PC-9 (cell line): Measurements from ENCODE around the gene MFAP3. TPM values are rescaled to one million over a fixed set of nuclear protein-coding genes. Genes with fewer than 3 reads are reported as not detected.

ENCODE experiments used
- BruUV-seq: library from RNA; stranded (reverse); fragments of 400-500 nt; replicated peaks from 2 replicates; lab custom pipeline; 2021; lab: Mats Ljungman, UMichigan
- CTCF ChIA-PET: fragments of 300-600 bp; sonication (Branson Sonifier 250); formaldehyde crosslinking; loops from one replicate; lab custom pipeline; 2022; ENCODE audit warnings: antibody characterized with exemption; lab: Charles Lee
- POLR2A ChIA-PET: fragments of 300-600 bp; sonication (Branson Sonifier 250); formaldehyde crosslinking; loops from one replicate; lab custom pipeline; 2022; ENCODE audit warnings: antibody characterized with exemption; ENCODE audit not compliant: unreplicated experiment; lab: Charles Lee
- DNase-seq, 2 experiments: peaks; one replicate each; pipeline versions ENCODE4 v3.0.0 to v3.0.0-alpha.2; 2015 to 2022; ENCODE audit warnings: mixed read lengths in 1 of 2
- H2AFZ ChIP-seq: fragments of 200-600 bp; sonication (generic); 2 replicates; pipeline ENCODE4 v1.8.1; 2017; ENCODE audit warnings: antibody characterized with exemption
- H3F3A ChIP-seq: fragments of 200-600 bp; sonication (generic); 2 replicates; pipeline ENCODE4 v1.8.1; 2017; ENCODE audit warnings: antibody characterized with exemption, mild to moderate bottlenecking, low read depth; ENCODE audit not compliant: insufficient read depth
- H3K27ac ChIP-seq: fragments of 200-600 bp; sonication (generic); 2 replicates; pipeline ENCODE4 v1.6.1; 2016; ENCODE audit warnings: mixed run types
- H3K27me3 ChIP-seq: fragments of 200-600 bp; sonication (generic); 2 replicates; pipeline ENCODE4 v1.6.1; 2016; ENCODE audit warnings: low read depth, mixed run types; ENCODE audit not compliant: insufficient read depth
- H3K36me3 ChIP-seq: fragments of 200-600 bp; sonication (generic); 2 replicates; pipeline ENCODE4 v1.6.1; 2016; ENCODE audit warnings: low read depth, mixed run types
- H3K4me1 ChIP-seq: fragments of 200-600 bp; sonication (generic); replicated peaks from 2 replicates; pipeline ENCODE4 v1.6.1; 2016; ENCODE audit warnings: mixed run types; ENCODE audit not compliant: insufficient read depth
- H3K4me2 ChIP-seq: fragments of 200-600 bp; sonication (generic); 2 replicates; pipeline ENCODE4 v1.6.1; 2017; ENCODE audit warnings: mixed run types
- H3K4me3 ChIP-seq: fragments of 200-600 bp; sonication (generic); 2 replicates; pipeline ENCODE4 v1.6.1; 2016; ENCODE audit warnings: mixed run types
- H3K79me2 ChIP-seq: fragments of 200-600 bp; sonication (generic); 2 replicates; pipeline ENCODE4 v1.6.1; 2017; ENCODE audit warnings: low read depth, mixed run types
- H3K9me2 ChIP-seq: fragments of 200-600 bp; sonication (generic); 2 replicates; pipeline ENCODE4 v1.8.1; 2017; ENCODE audit warnings: mild to moderate bottlenecking; ENCODE audit not compliant: insufficient read depth
- H3K9me3 ChIP-seq: fragments of 200-600 bp; sonication (generic); 2 replicates; pipeline ENCODE4 v1.8.1; 2016; ENCODE audit warnings: low read depth; ENCODE audit not compliant: insufficient read depth
- H4K20me1 ChIP-seq: fragments of 200-600 bp; sonication (generic); 2 replicates; pipeline ENCODE4 v1.8.1; 2017; ENCODE audit not compliant: insufficient read depth
- EZH2 ChIP-seq: fragments of 200-600 bp; sonication (generic); IDR thresholded peaks from 2 replicates; pipeline ENCODE4 v1.8.0; 2017; ENCODE audit warnings: antibody characterized with exemption, low read depth
- intact Hi-C: fragments of 100-400 bp; cut with micrococcal nuclease; formaldehyde crosslinking; loops from one replicate; pipeline ENCODE4 v1.10.0; 2022; ENCODE audit not compliant: unreplicated experiment
- total RNA-seq: library from RNA; stranded (reverse); gene quantifications from 2 replicates; pipeline ENCODE4 v1.2.3, GENCODE V29; 2021
- TF ChIP-seq, protein P1 (sequence below): fragments of 200-600 bp; sonication (generic); conservative IDR thresholded peaks from 2 replicates; pipeline ENCODE4 v1.6.1; 2017; ENCODE audit warnings: mixed run types, antibody characterized with exemption, mild to moderate bottlenecking, moderate library complexity

Gene MFAP3
- total RNA-seq, 1 experiment from 2014 or later, result 29.3 TPM

DNA sequence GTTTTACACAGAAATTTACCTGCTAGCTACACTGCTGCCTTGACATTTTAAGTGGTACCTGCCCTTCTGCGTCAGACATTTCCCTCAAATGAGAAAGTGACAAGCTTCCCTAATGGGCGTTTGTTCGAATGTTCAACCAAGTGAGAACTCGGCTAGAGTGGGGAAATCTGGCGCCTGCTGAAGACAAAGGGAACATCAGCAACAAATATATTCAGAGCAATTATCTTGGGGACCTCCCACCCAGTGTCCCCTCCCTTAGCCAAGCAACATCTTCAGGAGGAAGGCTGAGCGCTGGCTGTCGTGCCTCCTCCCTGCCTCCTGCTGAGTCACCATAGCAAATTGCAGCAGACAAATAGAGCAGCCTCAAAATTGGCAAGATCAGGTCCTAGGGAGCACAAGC lies 57.1 kb downstream of the MFAP3 start:
- Histone ChIP-seq H3K9me2 (no peaks in the 10 kb centered on the region), H3K4me2 (no peak overlapping the region), H3K79me2 (no peaks in the 10 kb centered on the region), H3K4me1 (peaks cover 24% of the 10 kb centered on the region), H3F3A (0 out of 2 replicates have a peak, but pooled peaks cover 9% of the 10 kb centered on the region), H3K9me3 (no peaks in the 10 kb centered on the region), H3K27ac (no peak overlapping the region), H3K4me3 (no peak overlapping the region), H3K36me3 (no peaks in the 10 kb centered on the region), H2AFZ (no peak overlapping the region), H4K20me1 (no peaks in the 10 kb centered on the region), H3K27me3 (no peaks in the 10 kb centered on the region)
- CTCF ChIA-PET, result no interaction called here
- intact Hi-C loops, result no loop called here
- DNase-seq, result no peak
- no TSS peak for BruUV-seq
- no peak for TF ChIP-seq EZH2
- TF ChIP-seq, protein P1, sequence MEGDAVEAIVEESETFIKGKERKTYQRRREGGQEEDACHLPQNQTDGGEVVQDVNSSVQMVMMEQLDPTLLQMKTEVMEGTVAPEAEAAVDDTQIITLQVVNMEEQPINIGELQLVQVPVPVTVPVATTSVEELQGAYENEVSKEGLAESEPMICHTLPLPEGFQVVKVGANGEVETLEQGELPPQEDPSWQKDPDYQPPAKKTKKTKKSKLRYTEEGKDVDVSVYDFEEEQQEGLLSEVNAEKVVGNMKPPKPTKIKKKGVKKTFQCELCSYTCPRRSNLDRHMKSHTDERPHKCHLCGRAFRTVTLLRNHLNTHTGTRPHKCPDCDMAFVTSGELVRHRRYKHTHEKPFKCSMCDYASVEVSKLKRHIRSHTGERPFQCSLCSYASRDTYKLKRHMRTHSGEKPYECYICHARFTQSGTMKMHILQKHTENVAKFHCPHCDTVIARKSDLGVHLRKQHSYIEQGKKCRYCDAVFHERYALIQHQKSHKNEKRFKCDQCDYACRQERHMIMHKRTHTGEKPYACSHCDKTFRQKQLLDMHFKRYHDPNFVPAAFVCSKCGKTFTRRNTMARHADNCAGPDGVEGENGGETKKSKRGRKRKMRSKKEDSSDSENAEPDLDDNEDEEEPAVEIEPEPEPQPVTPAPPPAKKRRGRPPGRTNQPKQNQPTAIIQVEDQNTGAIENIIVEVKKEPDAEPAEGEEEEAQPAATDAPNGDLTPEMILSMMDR, result no peak
- POLR2A ChIA-PET, result interaction anchor here (0.6 kb wide), 1 partner anchor 57 kb away, joined by 4 read pairs; the partner anchor contains the start of genes FAM114A2 and MFAP3

DNA sequence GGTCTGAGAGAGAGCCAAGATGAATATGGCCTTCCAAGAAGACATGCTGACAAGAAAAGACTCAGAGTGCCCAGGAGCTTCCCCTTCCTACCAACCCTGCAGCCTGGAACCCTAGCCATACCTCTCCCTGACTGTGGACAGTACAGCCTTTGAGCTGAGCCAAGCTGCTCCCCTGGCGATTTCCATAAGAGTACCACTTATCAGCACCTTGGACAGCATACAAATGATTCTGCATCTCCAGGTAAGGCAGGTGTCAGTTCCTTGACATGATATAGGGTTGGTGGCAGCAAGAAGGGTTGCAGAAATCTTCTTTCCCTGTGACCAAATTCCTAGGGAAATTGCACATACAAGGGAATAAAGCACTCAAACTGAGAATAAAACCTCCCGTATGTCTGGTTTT lies 58.3 kb downstream of the MFAP3 start:
- Histone ChIP-seq H2AFZ (no peak overlapping the region), H4K20me1 (no peaks in the 10 kb centered on the region), H3K79me2 (no peaks in the 10 kb centered on the region), H3K9me3 (no peaks in the 10 kb centered on the region), H3K27me3 (no peaks in the 10 kb centered on the region), H3K36me3 (no peaks in the 10 kb centered on the region), H3K27ac (no peak overlapping the region), H3K9me2 (no peaks in the 10 kb centered on the region), H3K4me1 (peaks cover 13% of the 10 kb centered on the region), H3K4me3 (no peak overlapping the region), H3K4me2 (no peak overlapping the region), H3F3A (0 out of 2 replicates have a peak, but pooled peaks cover 9% of the 10 kb centered on the region)
- ChIA-PET CTCF (interaction anchor here (0.6 kb wide), 1 partner anchor 23 kb away, joined by 6 read pairs; no protein-coding TSS in a partner anchor), POLR2A (interaction anchor here (0.7 kb wide), 1 partner anchor 97 kb away, joined by 9 read pairs; no protein-coding TSS in a partner anchor)
- intact Hi-C loops, result no loop called here
- TF ChIP-seq EZH2, result no peak
- TF ChIP-seq, protein P1, result no peak
- BruUV-seq, result no TSS peak
- no peak for DNase-seq

DNA sequence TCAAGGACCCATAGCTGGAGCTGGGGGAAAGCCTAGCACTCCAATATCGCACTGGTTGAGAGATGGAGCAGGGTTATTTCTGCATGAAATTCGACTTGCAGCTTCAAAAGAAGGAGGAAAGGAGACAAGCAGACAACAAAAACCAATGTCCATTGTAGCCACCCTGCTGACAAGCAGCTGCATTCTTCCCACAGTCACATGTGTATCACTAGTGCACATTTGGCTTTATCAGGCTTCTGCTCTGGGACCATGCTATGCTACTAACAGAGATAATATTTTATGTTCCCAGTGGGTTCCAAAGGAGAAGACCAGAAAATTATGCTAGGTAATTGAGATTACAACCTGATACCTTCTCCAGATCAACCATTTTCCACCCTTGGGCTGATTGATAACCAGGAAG lies 59.7 kb downstream of the MFAP3 start:
- no peaks in the 10 kb centered on the region for H3K4me1 ChIP-seq
- TF ChIP-seq, protein P1, result no peak
- no peak for TF ChIP-seq EZH2
- no peak overlapping the region for H2AFZ ChIP-seq
- no peaks in the 10 kb centered on the region for H3K9me2 ChIP-seq
- POLR2A ChIA-PET, result no interaction called here
- no peak overlapping the region for H3K27ac ChIP-seq
- no peaks in the 10 kb centered on the region for H4K20me1 ChIP-seq
- CTCF ChIA-PET, result no interaction called here
- H3F3A ChIP-seq, result no peaks in the 10 kb centered on the region
- no peaks in the 10 kb centered on the region for H3K79me2 ChIP-seq
- H3K36me3 ChIP-seq, result no peaks in the 10 kb centered on the region
- intact Hi-C loops, result no loop called here
- no peak overlapping the region for H3K4me3 ChIP-seq
- H3K9me3 ChIP-seq, result no peaks in the 10 kb centered on the region
- no peaks in the 10 kb centered on the region for H3K27me3 ChIP-seq
- no peak overlapping the region for H3K4me2 ChIP-seq
- BruUV-seq, result no TSS peak
- no peak for DNase-seq
